NK-92 treated with Interleukin-12 subunit alpha and Interleukin-12 subunit beta, amount 100 ng/mL, for 24 hours (cell line): ENCODE measurements around the gene MLN.
"Not testable (repeated sequence)": the region's sequence is repeated elsewhere in the genome, so short reads cannot be mapped to it uniquely, and the experiment has no call there.

Experiments
- DNase-seq: peaks from one replicate; lab custom pipeline; 2025; lab: John Stamatoyannopoulos, UW

MLN gene

DNA sequence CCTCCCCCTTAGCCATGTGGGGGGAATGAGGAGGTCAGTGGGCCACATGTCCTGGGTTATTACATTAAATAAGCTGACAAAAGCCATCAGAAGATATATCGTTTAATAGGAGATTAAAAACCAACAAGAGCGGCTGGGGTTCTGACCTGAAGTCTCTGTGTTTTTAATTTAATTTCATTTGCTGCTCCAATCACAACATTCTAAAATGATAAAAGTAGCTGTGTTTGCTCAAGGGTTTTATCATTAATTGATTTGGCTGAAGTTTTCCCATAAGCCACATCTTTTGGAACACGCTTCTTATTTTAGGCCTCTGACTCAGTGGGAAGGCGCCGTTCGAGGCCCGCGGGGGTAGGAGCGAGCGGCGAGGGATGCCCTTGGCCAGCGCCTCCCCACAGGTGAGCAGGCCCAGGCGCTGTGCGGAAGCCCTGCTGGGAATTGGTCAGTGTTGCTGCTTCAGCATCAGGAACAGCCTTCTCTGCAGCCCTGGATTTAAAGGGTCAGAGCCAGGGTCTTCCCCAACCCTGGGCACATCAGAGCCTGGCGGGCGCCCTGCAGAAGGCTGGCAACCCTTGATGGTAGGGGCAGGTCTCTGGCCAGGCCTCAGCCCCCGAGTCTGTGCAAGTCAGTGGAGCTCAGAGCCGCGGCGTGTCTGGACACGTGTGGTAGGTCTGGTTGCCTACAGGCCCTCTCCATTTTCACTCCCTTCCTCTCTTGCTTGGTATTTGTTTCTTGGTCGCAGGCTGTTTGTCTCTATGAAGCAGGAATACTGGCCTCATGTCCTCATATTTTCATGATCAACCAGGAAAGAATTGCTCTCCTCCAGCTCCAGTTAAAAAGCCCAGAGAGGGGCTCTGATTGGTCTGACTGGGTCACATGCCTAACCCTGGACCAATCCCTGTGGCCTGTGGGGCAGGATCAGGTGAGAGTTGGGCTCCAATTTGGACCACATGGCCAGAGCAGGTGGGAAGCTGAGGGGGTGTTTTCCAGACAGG is 30.9 kb upstream of the MLN start:
- no peak for DNase-seq

DNA sequence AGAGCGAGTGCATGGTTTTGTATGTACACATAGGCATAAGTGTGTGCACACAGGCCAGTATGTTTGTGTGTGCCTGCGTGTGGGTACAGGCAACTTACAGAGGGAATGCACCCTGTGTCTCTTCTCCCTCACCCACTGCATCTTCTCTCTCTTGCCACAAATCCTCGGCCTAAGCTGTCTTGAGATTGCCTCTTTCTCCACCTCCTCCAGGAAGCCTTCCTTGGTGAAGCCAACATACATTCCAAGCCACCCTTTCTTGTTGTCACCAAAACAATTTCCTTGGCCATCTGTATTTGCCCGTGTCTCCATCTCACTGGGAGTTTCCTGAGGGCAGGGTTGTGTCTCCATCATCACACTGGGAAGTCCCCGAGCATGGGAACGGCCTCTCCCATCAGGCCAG is 29.8 kb upstream of the MLN start:
- DNase-seq: no peak

DNA sequence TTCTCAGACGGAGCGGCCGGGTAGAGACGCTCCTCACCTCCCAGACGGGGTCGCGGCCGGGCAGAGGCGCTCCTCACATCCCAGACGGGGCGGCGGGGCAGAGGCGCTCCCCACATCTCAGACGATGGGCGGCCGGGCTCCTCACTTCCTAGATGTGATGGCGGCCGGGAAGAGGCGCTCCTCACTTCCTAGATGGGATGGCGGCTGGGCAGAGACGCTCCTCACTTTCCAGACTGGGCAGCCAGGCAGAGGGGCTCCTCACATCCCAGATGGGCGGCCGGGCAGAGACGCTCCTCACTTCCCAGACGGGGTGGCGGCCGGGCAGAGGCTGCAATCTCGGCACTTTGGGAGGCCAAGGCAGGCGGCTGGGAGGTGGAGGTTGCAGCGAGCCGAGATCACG is 29.0 kb upstream of the MLN start:
- not testable (repeated sequence) for DNase-seq

DNA sequence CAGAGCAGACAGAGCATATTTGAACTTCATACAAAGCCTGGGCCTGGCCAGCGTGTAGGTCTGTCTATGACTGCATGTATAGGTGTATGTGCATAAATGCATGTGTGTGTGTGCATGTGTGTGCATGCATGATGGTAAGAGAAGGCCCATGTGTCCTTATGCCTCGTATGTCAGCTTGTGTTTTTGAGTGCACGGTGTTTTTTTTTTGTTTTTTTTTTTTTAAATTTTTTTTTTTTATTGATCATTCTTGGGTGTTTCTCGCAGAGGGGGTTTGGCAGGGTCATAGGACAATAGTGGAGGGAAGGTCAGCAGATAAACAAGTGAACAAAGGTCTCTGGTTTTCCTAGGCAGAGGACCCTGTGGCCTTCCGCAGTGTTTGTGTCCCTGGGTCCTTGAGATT is 27.9 kb upstream of the MLN start:
- DNase-seq: not testable (repeated sequence)

DNA sequence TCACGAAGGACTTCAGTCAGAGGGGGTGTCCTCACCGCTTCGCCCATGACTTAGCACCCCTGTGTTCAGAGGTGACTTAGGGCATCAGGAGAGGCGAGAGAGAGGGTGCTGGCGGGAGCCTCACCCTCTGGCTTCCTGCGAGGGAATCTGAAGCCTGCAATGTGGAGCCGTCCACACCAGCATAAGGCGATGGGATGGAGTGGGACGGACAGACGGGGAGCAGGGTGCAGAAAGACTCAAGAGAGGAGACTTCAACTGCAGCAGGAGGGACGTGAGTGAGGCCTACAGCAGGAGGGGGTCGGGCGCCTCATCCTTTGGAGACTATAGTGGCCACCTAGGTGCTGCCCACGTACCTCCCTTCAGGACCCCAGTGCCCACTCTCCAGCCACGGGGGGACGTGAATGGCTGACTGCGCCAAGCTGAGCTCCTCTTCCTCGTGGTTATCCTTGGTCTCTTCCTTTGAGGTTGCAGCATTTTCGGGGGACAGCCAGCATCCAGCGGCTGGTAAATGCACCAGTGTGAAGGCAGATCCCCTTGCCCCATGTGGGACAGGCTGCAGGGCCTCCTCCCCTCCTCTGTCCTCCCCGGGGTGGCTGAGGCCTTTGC is 26.9 kb upstream of the MLN start:
- no peak for DNase-seq

DNA sequence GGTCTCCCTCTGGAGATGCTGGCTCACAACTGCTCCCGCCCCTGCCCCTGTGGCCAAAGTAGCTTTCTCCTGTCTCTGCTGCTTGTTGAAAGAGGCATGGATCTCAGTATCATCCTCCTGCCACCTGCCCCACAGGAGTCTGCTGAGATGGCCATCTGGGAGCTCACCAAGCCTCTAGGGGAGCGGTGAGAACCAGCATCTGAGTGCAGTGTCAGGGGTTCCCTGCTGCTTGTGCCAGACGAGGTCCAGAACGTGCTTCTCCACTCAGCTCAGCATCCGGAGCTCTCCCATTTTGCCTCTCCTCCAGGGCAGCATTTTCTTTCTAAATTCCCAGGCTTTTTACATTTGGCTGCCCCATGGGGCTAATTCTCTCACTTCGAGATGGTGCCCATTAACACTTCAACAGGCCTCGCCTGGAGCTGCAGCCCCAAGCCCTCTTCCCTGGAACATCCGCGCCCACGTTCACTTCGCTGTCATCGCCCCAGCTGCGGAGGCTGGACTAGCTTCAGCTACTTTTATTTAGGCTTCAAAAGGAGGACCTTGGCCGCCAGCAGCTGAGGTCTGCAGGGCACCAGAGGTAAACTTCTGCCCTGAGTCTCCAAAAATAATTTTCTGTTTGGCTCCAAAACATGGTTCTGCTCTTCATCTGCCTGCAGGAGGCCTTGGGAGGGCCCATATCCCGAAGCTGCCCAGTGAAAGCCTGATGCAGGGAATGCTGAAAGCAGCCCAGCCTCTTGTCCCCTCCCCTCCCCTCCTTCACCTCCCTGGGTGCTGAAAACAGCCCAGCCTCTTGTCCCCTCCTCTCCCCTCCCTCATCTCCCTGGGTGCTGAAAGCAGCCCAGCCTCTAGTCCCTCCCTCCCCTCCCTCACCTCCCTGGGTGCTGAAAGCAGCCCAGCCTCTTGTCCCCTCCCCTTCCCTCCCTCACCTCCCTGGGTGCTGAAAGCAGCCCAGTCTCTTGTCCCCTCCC is 25.2 kb upstream of the MLN start:
- no peak for DNase-seq

DNA sequence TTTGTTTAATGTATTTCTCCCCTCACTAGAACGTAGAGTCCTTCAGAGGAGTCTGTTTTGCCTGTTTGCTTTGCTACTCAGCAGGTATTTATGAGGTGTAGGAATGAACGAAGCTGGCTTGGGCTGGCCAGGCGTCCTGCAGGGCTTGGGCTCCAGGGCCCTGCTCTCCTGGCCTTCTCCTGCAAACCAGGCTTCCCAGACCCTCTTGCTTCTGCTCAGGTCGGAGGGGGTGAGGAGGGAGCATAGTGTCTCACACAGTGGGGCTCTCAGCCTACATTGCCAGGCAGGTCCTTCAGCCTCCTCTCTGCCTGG is 24.6 kb upstream of the MLN start:
- no peak for DNase-seq

DNA sequence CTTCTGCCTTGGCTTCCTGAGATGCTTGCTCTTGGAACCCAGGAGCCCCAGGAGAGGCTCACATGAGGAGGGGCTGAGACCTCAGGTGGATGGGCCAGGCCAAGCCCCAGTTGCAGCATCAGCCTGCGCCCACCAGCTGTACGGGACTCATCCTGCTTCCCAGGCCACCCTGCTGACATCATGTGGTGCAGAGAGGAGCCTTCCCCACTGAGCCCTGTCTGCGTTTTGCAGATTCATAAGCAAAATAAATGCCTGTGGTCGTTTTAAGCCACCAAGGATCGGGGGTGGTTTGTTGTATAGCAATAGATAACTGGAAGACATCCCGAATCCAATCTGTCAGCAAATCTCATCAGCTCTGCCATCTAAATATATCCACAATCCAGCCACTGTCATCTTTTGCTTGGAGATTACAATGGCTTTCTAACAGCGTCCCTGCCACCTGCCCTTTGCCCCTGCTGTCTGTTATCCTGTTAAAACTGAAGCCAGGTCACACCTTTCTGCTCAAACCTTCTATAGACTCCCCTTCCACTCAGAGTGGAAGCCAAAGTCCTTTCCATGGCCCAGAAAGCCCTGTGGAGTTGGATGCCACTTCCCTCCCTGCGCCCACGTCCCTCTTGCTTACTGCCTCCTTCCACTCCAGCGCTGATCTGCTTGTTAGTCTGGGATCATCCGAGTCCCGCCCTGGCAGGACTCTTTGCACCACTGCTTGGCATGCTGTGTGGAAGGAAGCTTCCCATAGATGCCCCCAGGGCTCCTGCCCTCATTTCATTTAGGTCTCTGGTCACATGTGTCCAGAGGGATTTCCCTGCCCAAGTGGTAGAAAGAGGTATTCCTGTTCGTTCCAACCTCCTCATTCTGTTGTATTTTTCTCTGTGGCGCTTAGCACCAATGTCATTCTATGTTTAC is 24.0 kb upstream of the MLN start:
- DNase-seq: no peak

DNA sequence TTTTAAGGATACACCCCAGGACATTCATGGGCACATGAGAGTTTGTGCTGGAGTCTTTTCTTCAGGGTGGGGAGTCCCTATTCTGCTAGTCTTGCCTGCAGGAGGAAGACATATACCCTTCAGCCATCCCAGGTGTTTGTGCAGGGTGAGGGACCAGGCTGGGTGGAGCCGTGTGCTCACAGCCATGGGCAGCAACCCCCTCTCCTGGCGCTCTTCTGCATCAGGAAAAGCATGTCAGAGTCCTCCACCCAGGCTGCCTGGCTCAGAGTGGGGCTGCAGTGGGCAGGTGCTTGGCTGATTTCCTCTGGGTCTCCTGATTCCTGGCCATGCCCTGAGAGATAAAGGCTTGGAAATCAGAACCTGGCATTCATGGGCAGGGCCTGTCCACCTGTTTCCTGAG is 22.7 kb upstream of the MLN start:
- no peak for DNase-seq

DNA sequence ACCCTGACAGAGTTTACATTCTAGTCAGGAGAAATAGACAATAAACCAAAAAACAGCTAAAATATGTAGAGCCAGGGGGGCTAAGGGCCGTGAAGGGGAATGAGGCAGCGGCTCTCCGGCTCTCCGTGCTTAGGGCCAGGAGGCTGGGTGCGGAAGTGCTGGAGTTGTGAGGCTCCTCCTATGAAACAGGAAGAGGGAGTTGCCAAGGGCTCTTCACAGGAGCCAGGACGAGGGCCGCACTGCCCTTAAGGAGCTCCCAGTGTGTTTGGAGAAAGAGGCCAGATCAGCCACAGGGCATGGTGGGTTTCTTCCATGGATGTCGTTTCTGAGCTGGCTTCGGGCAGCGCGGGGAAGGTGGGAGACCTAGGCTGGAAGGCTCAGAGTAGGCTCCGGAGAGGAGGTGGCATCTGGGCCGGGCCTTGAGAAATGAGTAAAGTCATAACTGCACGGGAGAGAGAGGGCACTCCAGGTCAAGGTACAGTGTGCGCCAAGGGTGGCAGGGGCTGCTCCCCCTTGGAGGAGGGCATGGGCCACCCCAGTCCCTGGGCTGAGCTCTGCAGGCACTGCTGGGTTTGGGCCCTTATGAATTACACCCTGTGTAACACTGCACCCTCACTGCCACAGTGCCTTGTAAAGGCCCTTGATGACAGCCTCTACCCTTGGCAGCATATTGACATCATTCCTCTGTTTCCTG is 20.8 kb upstream of the MLN start:
- DNase-seq: no peak

DNA sequence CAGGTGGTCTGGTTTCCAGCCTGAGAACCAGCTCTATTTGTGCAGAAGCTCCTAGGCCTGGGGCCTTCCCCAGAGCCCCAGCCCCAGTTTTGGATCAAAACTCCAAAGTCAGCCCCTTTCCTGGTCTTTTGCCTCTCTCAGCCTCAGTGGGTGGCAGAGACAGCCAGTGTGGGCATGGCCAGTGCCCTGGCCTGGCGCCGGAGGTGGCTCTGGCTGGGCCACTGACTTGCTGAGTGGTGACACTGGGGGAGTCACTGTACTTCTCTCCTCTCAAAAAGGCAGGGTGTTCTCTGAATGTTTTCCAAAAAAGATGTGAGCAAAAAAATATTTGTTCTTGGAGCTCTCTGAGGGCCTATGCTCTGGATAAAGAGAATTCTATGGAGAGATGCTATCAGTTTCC is 20.0 kb upstream of the MLN start:
- DNase-seq: no peak

DNA sequence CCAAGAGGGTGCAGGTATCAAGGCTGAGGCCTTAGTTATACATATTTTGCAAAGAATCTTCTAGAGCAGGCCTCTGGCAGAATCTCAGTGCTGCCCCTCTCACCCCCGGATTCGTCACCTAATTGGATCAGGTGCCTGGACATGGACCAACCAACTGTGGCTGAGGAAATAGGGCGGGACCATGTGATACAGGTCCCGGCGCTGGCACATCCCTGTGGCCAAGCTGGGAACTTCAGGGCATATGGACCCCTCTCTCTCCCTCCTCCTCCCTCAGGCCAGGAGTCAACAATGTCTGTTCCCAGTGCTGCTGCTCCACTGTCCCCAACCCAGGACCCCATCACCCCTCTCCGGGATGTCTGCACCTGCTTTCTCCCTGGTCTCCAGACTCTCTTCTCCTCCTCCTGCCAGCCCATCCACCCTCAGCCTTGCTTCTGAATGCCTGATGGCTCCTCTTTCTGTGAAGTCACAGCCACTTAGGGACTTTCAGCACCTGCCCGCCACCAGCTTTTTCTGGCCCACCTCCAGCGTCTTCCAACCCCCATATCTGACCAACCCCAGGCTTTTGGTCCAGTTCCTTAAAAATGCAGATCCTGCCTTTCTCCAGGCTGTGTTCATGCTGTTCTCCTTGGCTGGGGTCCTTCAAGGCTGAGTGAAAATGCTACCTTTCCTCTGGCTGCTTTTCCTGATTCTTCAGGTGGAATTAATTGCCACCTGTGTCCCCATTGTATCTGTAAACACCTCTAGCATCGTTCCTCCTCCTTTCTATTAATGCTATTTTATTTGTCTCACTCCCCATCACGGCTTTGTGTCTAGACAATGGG is 19.0 kb upstream of the MLN start:
- DNase-seq: no peak

DNA sequence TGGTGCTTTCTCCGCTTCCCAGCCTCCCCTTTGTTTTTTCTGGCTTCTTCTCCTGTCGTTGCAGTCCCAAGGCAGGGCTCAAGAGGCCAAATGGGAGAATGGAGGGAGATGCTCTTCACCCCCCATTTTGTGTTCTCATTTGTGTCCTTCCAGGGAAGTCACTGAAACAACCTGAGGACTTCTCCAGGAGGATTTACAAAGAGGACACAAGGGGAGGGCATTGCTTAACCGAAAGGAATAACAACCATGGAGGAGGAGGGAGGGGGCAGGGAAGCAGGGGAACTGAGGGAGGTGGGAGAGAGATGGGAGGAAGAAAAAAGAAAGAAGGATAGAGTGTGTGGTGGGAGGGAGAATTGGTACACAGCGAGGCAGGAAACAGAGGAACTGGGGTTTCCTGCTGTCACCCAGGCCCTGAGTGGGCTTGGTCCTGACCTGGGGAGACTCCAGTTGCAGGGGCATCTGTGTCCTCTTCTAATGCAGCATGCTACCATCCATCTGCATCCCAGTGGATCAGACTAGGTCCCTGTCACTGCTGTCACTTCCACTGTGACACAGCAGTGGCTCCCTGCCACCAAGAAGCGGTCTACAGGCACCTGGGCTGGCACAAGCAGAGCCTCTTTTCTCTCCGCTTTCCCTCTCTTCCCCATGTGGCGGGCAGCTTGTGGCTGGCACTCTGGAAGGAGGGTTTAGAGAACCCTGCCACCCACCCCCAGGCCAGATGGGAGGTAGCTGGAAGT is 17.1 kb upstream of the MLN start:
- no peak for DNase-seq

DNA sequence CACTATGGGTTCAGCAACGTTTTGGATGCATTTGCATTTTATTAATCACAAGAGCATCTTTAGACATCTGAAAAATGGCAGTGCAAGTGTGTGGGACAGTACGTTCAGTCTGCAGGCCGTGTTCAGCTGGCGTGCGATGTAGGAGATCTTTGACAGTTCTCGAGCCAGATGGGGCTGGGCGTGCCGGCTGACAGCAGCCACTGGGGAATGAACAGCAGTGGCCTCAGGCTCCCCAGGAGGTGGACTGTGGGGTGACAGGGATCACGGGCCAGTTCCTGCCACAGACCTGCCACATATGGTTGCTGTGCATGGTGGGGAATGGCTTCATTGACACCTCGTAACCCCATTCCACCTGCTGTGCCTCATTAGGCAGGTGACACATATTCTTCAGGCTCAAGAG is 16.4 kb upstream of the MLN start:
- no peak for DNase-seq

DNA sequence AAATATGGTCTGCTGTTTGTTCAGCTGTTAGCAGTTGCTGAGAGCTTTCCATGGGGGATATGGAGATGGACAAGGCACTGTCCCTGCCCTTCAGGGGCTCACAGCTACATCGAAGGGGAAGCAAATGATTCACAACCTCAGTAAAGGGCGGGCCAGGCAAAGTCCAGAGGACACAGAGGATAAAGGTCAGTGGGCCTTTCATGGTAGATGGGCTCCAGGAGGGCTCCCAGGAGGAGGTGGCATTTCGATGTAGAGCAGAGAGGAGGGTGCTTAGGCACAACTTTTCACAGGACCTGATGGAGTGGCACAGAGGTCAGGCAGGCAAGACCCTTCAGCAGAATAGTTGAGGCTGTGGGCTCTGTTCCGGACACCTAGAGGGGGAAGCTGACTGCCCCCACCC is 15.2 kb upstream of the MLN start:
- no peak for DNase-seq

DNA sequence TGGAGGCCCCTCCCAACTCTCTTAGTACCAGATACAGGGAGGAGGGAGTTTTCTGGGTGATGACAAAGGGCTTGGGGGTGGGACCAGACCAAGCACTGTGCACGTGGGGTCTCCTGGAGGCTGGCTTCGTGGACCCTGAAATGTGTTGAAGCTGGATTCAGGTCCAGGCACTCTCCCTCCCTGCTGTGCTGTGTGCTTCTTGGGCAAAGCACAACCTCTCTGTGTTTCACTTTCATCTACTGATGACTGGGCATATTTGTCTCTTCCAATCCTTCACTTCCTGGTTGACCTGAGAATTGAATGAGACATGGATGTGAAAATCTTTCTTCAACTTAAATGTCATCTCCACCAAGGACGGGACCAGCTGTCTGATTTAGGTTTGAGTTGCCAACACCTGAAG is 14.5 kb upstream of the MLN start:
- DNase-seq: no peak

DNA sequence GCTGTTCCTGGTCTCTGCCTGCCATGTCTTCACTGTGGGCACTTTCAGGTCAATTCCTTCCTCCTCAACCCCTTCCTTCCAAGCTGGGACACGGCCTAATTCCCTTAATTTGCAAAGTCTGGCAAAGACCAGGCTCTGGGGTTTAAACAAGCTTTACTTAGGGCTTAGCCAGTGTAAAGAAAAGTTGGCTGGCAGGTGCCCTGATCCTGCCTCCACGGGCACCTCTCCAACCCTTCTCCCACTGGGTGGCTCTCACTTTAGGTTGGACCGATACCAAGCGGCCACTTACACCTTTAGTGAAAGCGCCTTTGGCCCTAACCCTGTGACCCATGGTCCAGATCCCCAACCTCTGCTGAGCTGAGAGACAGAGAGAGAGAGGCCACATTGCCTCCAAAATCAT is 13.7 kb upstream of the MLN start:
- no peak for DNase-seq

DNA sequence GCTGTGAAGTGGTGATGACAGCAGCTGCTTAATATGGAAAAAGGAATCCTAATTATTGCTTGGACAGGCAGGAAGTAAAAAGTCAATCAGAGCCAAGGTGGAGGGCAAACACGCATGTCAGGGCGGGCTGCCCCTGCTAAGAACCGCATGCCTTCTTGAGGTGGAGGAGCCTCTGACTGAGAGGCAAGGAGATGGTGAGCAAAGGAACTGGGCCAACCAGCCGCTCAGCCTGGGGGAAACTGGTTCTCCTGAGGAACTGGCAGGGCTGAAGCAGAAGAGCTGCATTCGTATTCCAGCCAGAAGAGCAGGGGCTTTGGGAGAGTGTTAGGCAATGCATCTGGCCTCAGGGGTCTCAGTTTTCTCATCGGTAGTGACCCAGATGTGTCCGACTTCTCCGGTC is 13.1 kb upstream of the MLN start:
- DNase-seq: no peak

DNA sequence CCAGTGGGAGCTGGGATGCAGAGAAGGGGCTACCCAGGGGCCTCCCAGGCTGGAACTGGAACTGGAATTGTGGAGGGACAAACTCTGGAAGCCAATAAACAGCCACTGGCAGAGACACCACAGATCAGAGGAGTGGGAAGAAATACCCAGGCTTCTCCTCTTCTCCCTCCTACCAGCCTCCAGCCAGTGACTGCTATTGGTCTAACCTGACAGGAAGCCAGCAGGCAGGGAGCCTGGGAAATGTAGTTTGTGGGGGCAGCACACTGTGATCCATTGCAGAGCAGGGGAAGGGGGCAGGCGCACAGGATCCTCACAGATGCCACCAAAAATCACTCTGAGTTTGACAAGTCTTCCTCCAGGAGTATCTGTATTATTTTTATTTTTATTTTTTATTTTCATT is 12.1 kb upstream of the MLN start:
- DNase-seq: no peak
